NCI-H526 treated with DMSO at 0.1 percent for 48 hours (cell line): ENCODE data around the gene ZCCHC14.

ENCODE experiments used
- DNase-seq: peaks from one replicate; lab custom pipeline; 2025; lab: John Stamatoyannopoulos, UW

Gene ZCCHC14

GRCh38 chr16:87360862-87361610 lies 131.8 kb downstream of the ZCCHC14 start:
- DNase-seq, result no peak

GRCh38 chr16:87359121-87359520 lies 133.7 kb downstream of the ZCCHC14 start:
- DNase-seq, result no peak

GRCh38 chr16:87358696-87359095 lies 134.1 kb downstream of the ZCCHC14 start:
- no peak for DNase-seq

GRCh38 chr16:87358250-87358649 lies 134.6 kb downstream of the ZCCHC14 start:
- DNase-seq, result no peak

GRCh38 chr16:87356491-87356853 lies 136.4 kb downstream of the ZCCHC14 start:
- DNase-seq, result no peak
